GM19099 (cell line): Measurements from ENCODE around the gene SORCS1.

ENCODE experiments used
- POLR2A ChIP-seq: IDR thresholded peaks from 3 replicates; pipeline ENCODE4 v1.6.1; 2011; ENCODE audit warnings: low read depth; ENCODE audit not compliant: insufficient read length; ENCODE audit errors: extremely low read depth

Gene SORCS1

DNA sequence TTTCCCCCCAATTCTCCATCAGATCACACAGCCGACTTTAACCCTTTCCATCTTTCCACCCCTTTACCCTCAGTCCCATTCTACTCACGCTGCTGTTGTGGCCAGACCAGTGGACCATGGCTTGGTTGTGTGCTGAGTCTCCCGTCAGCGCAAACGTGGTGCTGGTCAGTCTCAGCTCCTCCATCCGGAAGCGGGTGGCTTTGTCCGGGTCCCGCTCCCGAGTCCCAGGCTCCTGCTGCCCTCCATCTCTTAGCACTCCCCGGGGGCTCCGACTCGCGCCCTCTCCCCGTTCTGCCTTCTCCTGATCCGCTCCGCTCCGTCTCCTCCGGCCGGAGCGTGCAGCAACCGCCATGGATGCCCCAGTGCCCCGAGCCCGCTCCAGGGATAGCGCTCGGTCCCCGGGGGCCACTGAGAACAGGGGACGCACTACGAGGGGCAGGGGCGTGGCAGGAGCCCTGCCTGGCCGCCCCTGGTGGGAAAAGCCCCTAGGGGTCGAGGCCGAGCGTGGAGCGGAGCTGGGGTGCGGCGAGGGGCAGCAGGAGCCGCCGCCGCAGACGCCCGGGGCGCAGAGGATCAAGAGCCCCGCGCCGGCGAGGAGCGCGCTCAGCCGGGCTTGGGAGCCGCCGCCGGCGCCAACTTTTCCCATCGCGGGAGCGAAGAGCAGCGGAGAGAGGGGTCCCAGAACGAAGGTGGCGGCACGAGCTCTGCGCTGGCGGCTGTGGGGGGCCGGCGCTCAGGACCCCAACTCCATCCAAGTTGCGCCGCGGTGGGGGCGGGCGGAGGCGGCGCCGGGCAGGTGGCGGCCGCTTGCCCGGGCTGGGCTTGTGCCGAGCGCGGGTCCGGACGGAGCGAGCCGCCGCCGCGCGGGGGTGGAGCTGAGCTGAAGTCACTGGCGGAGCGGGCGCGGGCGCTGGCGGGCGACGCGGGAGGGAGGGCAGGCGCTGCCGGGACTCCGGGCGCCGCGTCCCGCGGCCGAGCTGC, at the start of gene SORCS1:
Gene SORCS1 (minus strand): TSS at position 826 of the 981 bp plus-strand sequence.
- no peak for TF ChIP-seq POLR2A

DNA sequence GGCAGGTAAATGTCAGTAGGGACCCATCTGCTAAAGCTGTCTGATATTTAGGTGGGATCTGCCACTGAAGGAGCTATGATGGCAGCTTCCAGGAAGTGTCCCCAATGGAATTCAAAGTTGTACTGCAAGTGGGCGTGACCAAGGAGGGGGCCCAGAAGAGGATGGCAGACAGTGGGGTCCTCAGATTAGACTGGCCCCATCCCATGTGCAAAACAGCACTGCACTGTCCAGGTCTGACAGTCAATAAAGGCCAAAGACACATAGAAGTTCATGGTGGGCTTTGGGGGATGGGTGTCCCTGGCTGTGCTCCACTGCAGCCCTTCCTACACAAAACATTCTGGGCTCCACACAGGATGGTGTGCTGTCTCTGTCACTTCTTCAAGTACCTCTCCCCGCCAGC, 49.8 kb upstream of the SORCS1 start:
- TF ChIP-seq POLR2A, result no peak

DNA sequence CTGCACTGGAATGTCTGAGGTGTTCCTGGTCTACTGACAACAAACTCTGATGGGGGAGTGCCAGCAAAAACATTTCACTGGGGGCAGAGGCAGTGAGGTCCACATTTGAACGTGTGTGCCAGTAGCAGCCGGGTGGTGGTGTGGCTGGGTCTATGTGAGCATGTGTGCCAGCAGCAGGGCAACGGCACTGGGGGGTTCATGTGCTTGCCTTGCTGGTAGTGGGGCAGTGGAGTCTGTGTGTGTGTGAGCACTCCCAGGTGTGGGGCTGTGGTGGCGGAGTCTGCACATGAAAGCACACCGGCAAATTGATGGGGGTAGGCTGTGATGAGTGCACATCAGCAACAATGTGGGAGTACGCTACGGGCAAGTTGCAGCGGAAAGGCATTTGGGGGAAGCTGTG, 49.4 kb upstream of the SORCS1 start:
- no peak for TF ChIP-seq POLR2A

DNA sequence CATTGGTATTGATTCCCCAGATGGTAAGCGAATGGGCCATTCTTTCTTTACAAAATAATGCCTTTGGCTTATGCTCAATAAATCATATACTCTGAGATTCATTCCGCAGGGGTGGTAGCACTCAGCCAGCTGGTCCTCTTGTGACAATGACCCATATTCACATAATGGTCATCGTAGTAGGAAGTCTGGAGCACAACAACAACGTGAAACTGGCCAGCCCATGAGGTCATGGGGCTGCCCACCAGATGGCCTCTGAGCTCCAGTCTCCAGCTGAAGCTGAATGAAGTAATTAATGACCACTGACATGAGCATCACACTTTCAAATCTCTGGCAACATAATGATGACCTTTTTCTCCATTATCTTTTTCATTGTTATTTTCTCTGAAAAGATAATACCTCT, 42.3 kb upstream of the SORCS1 start:
- no peak for TF ChIP-seq POLR2A

DNA sequence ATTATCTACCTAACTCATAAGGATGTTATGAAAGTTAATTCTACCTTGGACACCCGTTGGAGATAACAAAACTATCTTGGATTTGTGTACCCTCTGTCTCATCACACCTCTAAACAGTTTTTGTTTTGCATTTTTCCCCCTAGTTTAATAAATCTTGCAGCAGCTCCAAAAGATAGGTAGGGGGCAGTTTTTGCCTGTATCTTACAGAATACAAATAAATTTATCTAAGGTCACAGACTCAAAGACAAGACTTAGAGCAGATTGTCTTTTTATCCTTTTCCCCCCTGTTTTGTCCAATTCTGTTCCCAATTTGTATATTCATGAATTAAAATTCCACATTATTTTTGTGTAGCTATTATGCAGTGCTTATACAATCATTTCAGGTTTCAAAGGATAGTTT, 5.0 kb upstream of the SORCS1 start:
- no peak for TF ChIP-seq POLR2A

DNA sequence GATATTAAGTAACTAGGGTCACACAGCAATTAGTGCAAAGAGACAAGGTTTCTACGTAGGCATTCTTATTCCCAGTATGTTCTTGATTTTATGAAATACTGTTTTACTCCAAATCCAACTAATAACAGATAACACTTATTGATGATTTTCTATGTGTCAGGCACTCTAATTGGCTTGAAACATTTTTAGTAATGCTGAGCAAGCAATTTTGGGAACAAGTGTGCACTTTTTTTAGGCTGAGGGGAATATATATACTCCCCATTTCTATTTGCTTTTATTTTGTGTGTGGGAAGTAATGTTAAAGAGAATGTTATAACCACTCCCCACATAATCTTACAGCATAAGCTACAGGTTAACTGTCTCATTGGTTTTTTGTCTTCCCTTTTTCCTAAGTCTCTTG, 4.2 kb upstream of the SORCS1 start:
- no peak for TF ChIP-seq POLR2A

DNA sequence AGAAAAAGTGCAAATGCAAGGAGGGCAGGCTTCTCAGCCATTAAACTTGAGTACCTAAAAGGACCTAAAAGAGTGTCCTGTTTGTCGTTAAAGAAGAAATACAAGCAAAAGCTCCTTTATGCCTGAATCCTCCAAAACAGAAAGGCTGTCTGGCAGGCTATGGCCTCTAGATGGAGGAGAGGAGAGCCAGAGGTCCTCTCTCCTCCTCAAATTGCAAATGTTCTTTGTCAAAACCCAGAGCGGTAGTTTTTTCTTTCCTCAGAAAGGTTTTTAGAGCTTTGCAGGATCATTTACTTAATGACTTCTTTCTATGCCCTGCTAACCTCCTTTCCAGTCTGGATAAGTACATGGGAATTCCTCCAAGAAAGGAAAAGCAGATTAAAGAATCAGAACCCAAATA, 1.9 kb upstream of the SORCS1 start:
- TF ChIP-seq POLR2A, result no peak

DNA sequence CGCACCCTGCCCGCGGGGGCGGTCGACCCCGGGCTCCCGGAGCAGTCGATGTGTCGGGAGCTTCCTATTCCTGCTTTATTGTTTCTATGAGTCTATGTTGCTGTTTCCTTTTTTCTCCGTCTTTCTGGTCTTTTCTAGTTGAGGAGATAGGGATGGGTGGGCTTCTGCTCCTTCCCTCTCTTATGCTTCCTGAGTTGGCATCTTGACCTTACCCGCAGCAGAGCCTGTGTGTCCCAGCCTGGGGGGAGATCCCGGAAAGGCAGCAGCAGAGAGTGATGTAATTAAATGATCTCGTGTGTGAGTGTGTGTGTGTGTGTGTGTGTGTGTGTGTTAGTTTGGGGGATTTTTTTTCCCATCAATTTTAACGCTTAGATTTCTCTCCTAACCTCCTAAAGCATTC, 486 bp upstream of the SORCS1 start:
- TF ChIP-seq POLR2A, result no peak

DNA sequence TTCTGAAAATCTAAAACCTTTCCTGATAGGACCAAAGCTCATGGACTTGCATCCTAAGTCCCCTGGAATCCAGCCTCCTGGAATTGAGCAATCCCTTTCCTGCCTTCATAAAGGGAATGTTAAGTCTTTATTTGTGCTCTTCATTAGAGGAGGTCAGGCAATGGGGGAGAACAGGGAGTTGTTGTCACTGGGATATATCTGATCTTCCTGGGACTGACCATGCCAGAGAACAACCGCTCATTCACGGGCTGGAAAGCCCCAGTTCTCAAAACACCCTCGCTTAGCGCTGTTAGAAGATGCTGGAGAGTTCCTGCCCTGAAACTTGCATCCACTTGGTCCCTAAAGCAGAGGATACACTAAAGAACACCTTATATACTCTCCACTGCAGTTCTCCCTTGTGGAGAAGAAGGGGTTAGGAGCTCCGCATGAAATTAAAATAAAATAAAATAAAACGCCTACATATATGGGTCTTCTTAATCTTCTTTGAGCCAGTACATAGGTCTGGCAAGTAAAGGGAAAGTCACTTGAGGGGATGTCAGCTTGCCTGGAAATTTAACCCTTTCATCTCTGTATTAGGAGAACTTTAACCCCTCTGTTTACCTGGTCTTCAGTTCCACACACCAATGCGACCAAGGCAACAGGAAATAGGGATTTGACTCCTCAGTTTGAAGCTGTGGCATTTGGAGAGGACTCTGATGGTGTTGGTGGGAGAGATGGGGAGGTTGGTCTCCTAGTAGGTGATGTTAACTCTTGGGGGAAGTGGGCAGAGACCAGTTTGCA, 1.2 kb downstream of the SORCS1 start:
- TF ChIP-seq POLR2A, result no peak

DNA sequence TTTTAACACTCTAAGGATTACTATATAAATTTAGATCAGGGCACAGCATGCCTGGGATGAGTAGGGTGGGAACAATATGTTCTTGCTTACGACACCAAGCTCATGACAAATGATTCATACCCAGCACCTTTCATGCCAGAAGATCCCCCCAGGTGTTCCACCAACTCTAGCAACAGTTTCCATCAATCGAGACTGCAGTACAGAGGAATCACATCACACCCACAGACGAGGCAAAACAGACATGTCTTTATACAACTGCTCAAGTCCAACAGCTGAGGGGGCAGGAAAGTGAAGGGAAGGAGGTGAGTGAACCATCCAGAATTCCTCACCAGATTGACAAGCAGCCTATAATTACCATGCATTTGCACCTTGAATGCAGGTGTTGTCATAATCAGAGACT, 3.6 kb downstream of the SORCS1 start:
- no peak for TF ChIP-seq POLR2A

DNA sequence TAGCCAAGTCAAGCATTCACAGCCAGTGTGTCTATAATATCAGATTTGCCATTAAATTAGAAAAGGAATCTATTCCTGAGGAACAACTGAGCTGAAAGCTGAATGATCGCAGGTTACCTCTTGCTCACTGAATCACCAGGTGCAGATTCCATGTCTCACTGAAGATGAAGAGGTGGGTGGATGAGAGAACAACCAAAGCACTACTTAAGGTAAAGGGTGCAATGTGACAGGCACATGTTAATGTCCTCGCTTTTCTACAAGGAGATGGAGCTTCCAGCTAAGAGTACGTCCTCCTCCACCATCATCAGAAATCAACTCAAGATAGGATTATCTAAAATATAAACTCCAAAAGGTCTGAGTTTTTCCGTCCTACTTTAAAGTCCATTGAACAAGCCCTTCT, 4.6 kb downstream of the SORCS1 start:
- no peak for TF ChIP-seq POLR2A

DNA sequence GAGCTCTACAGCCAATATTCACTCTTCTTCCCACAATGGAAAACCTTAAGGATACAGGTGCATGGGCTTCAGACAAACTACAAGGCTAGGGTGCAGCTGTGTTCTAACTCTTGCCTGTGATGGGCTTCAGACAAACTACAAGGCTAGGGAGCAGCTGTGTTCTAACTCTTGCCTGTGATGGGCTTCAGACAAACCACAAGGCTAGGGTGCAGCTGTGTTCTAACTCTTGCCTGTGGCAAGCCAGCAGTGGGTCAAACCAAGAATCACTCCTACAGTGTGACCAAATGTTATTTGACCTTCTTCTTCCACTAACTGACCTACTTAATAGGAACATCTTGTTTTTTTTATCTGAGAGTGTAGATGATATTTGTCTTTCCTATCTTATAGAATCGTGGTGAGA, 7.4 kb downstream of the SORCS1 start:
- TF ChIP-seq POLR2A, result no peak

DNA sequence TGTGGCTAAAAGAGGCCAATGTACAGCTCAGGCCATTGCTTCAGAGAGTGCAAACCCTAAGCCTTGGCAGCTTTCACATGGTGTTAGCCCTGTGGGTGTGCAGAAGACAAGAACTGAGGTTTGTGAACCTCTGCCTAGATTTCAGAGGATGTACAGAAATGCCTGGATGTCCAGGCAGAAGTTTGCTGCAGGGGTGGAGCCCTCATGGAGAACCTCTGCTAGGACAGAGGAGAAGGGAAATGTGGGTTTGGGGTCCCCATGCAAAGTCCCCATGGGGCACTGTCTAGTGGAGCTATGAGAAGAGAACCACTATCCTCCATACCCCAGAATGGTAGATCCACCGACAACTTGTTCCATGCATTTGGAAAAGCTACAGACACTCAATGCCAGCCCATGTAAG, 12.4 kb downstream of the SORCS1 start:
- no peak for TF ChIP-seq POLR2A

DNA sequence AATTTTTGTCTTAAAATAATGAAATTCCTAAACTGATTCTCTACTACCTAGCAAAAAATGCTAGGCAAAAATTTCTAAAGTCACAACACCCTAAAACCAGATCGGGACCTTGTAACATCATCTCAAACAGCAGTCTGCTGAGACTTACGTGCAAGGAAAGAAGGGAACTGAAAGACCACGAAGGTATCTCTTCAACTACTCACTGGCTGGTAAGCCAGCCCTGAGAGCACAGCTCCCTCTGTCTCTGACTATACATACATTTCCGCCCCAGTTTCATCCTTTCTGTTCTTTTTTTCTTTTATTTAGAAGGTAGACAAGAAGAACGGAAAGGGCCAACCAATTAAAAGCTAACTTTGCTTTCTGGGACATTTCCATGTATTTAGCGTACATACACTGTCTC, 15.6 kb downstream of the SORCS1 start:
- TF ChIP-seq POLR2A, result no peak

DNA sequence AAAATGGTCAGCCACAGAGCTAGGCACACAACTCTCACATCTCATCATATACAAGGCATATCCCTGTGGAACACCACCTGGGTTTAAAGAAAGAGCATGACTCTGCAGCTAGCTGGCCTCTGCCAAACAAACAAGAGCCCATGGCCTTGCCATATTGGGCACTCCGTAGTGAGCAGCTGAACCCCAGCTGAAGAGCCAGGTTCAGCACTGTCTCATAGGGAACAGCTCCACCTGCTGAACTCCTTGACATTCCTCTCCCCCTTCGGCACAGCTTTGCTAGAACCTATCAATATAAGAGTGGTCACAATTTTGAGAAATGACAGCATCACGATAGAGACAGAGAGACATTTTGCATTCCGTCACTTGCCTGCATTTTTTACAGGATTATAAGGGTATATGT, 20.0 kb downstream of the SORCS1 start:
- TF ChIP-seq POLR2A, result no peak

DNA sequence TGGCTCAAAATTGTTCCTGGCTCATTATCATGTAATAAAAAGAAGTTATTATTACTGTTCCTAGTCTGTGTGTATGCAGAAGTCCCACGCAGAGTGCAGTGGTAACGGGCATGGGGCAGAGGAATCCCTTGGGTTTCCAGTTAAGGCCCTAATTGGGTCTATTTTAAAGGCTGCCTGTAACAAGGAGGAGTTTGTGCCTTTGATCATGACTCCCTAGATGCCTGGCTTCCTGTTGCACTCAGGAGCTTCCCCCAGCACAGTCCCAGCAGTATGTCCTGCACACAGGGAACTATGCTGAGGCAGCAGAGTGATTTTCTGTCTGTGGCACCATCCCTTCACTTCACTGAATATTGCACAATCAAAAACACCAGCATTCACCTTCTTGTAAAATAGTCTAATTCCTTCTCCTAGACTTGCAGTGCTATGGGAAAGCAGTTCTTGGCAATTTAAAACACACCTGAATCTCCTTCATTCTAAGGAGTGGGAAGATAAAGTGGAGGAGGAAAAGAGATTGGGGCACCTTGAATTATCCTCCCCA, 22.9 kb downstream of the SORCS1 start:
- TF ChIP-seq POLR2A, result no peak
